K562 (cell line): ENCODE results near the gene USP32. TPM values are rescaled to one million over a fixed set of nuclear protein-coding genes. Genes with fewer than 3 reads are reported as not detected.
A peak's percentile ranks its signal among the peaks of the same experiment; 100 is the strongest.

Experiments
- ARID2 ChIP-seq: fragments of 450-650 bp; IDR thresholded peaks from 2 replicates; pipeline ENCODE4 v1.6.1; 2017; ENCODE audit warnings: antibody characterized with exemption, mild to moderate bottlenecking
- BRF2 ChIP-seq: IDR thresholded peaks from 3 replicates; pipeline ENCODE4 v1.6.1; 2011; ENCODE audit warnings: borderline replicate concordance, mild to moderate bottlenecking; ENCODE audit not compliant: insufficient read length, insufficient read depth
- CHD2 ChIP-seq: IDR thresholded peaks from 2 replicates; pipeline ENCODE4 v1.6.1; 2011; ENCODE audit warnings: low read depth, low read length
- COPS2 ChIP-seq: fragments of 450-650 bp; conservative IDR thresholded peaks from 2 replicates; pipeline ENCODE4 v1.6.1; 2016; ENCODE audit warnings: mild to moderate bottlenecking, moderate library complexity
- FOXP1 ChIP-seq: sonication (generic); formaldehyde crosslinking; IDR thresholded peaks from 2 replicates; pipeline ENCODE4 v1.8.0; 2022; ENCODE audit warnings: mild to moderate bottlenecking, missing genetic modification reagents
- HMBOX1 ChIP-seq: sonication (generic); IDR thresholded peaks from 2 replicates; pipeline ENCODE4 v1.6.1; 2016
- MTA2 ChIP-seq: fragments of 450-650 bp; IDR thresholded peaks from 2 replicates; pipeline ENCODE4 v1.6.1; 2016; ENCODE audit warnings: low read depth
- NUFIP1 ChIP-seq: fragments of 450-650 bp; IDR thresholded peaks from 2 replicates; pipeline ENCODE4 v1.6.1; 2018; ENCODE audit not compliant: partially characterized antibody
- PHB2 ChIP-seq: fragments of 450-650 bp; IDR thresholded peaks from 2 replicates; pipeline ENCODE4 v1.6.1; 2017; ENCODE audit warnings: low read depth
- PTBP1 ChIP-seq: fragments of 200-400 bp; formaldehyde crosslinking; IDR thresholded peaks from 2 replicates; pipeline ENCODE4 v1.6.1; 2017; ENCODE audit warnings: low read depth, low read length
- RFX7 ChIP-seq: fragments of 250-450 bp; sonication (Bioruptor Pico); IDR thresholded peaks from 2 replicates; pipeline ENCODE4 v1.5.1; 2021; ENCODE audit warnings: mild to moderate bottlenecking
- SRSF9 ChIP-seq: fragments of 200-400 bp; formaldehyde crosslinking; IDR thresholded peaks from 2 replicates; pipeline ENCODE4 v1.6.1; 2017; ENCODE audit warnings: low read depth, low read length, borderline replicate concordance
- STAG1 ChIP-seq: sonication (generic); formaldehyde crosslinking; IDR thresholded peaks from 2 replicates; pipeline ENCODE4 v1.5.0; 2020; ENCODE audit warnings: missing genetic modification reagents, borderline replicate concordance
- TAF7 ChIP-seq: fragments of 450-650 bp; IDR thresholded peaks from 2 replicates; pipeline ENCODE4 v1.6.1; 2016; ENCODE audit warnings: missing genetic modification characterization, missing compliant biosample characterization
- TRIM24 ChIP-seq, 2 experiments: fragments of 450-650 bp; IDR thresholded peaks; 2 replicates each; pipeline ENCODE4 v1.6.1; 2016
- ZC3H4 ChIP-seq: sonication (generic); formaldehyde crosslinking; IDR thresholded peaks from 2 replicates; pipeline ENCODE4 v1.9.0; 2021; ENCODE audit warnings: missing genetic modification reagents, borderline replicate concordance
- ZNF24 ChIP-seq: fragments of 450-650 bp; IDR thresholded peaks from 2 replicates; pipeline ENCODE4 v1.6.1; 2016
- ZNF347 ChIP-seq: fragments of 450-650 bp; formaldehyde crosslinking; IDR thresholded peaks from 2 replicates; pipeline ENCODE4 v1.4.0; 2020; ENCODE audit warnings: low read depth, mild to moderate bottlenecking, moderate library complexity
- ZNF512 ChIP-seq: IDR thresholded peaks from 2 replicates; pipeline ENCODE4 v1.6.1; 2016; ENCODE audit warnings: missing genetic modification characterization, missing compliant biosample characterization
- ZNF696 ChIP-seq: fragments of 250-450 bp; sonication (Bioruptor Pico); conservative IDR thresholded peaks from 2 replicates; pipeline ENCODE4 v1.4.0; 2020; ENCODE audit warnings: mild to moderate bottlenecking, moderate library complexity
- polyA plus RNA-seq, 8 experiments: library from polyadenylated mRNA; depleted of rRNA in 4 of 8; stranded (reverse) in 5 of 8; unstranded in 3 of 8; fragments of >200 nt; fragmentation: Nextera tagmentation in 2 of 8; fragmentation: Illumina TruSeq in 1 of 8; extraction: Ambion mirVana in 2 of 8; extraction: Trizol in 1 of 8; gene quantifications; 2 replicates each; pipeline versions ENCODE4 v1.2.1 to v1.2.3, GENCODE V29; 2011 to 2014; ENCODE audit warnings: inconsistent platforms in 1 of 8, missing spikeins in 1 of 8
- total RNA-seq, 7 experiments: library from RNA; depleted of rRNA in 6 of 7; stranded (reverse); fragments of >200 nt in 6 of 7; fragmentation: Illumina TruSeq in 2 of 7; extraction: Trizol in 2 of 7; gene quantifications; 2 replicates each; pipeline versions ENCODE4 v1.2.1 to v1.2.3, GENCODE V29; 2011 to 2021; ENCODE audit warnings: low replicate concordance in 1 of 7
- TF ChIP-seq, protein P1 (sequence below): sonication (generic); formaldehyde crosslinking; IDR thresholded peaks from 2 replicates; pipeline ENCODE4 v1.8.0; 2022; ENCODE audit warnings: mild to moderate bottlenecking, missing genetic modification reagents, borderline replicate concordance
- TF ChIP-seq, protein P2 (sequence below): sonication (generic); formaldehyde crosslinking; IDR thresholded peaks from 2 replicates; pipeline ENCODE4 v1.8.0; 2022; ENCODE audit warnings: missing genetic modification reagents, mild to moderate bottlenecking, borderline replicate concordance

Gene USP32
- total and polyA plus RNA-seq, 9 of the 15 experiments (the other 6 are each of a cell fraction or from before 2014, with no cell fraction given), result 18.0 to 69.3 (median 47.1) TPM

DNA sequence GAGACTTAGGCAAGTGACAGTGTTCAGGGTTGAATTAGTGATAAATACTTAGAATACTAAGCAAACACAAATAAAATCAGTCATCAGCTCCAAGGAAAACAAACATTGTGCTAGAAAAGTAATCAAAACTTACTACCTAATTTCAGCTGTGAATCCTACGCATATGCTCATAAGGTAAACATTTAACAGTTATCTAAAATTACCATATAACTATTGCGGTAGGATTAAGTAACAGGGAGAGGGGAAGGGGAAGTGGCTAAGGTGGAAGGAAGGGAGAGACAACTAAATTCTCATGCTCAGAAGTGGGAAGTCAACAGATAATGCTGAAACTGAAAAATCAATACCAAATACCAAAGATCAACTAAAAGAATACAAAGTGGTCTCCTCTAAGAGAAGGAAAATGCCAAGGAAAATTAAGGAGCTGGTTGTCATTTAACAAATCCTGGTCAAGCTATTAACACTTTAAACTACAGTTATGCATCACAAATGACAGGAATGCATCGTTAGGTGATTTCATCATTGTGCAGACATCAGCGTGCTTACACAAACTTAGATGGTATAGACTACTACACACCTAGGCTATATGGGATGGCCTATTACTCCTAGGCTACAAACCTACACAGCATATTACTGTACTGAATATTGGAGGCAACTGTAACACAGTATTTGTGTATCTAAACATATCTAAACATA is 20.0 kb downstream of the USP32 start (continued):
- TF ChIP-seq, protein P1, sequence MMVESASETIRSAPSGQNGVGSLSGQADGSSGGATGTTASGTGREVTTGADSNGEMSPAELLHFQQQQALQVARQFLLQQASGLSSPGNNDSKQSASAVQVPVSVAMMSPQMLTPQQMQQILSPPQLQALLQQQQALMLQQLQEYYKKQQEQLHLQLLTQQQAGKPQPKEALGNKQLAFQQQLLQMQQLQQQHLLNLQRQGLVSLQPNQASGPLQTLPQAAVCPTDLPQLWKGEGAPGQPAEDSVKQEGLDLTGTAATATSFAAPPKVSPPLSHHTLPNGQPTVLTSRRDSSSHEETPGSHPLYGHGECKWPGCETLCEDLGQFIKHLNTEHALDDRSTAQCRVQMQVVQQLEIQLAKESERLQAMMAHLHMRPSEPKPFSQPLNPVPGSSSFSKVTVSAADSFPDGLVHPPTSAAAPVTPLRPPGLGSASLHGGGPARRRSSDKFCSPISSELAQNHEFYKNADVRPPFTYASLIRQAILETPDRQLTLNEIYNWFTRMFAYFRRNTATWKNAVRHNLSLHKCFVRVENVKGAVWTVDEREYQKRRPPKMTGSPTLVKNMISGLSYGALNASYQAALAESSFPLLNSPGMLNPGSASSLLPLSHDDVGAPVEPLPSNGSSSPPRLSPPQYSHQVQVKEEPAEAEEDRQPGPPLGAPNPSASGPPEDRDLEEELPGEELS (CRISPR knock-in tag), result no peak
- TF ChIP-seq ZNF512 (no peak), FOXP1 (CRISPR knock-in tag) (no peak), ZC3H4 (no peak), ZNF24 (no peak), COPS2 (no peak), PHB2 (no peak), BRF2 (no peak), CHD2 (no peak), SRSF9 (no peak), TAF7 (tag) (no peak), RFX7 (CRISPR knock-in tag) (no peak), NUFIP1 (no peak), ZNF696 (CRISPR knock-in tag) (no peak), MTA2 (no peak), STAG1 (CRISPR knock-in tag) (no peak), PTBP1 (no peak), ZNF347 (CRISPR knock-in tag) (no peak), ARID2 (no peak), HMBOX1 (peak; percentile 50), TRIM24 (IDR thresholded peaks at IDR 0.05) (0 out of 4 replicates have a peak, but pooled peaks of 1 of the 2 experiments have one; percentile 6)
- TF ChIP-seq, protein P2, sequence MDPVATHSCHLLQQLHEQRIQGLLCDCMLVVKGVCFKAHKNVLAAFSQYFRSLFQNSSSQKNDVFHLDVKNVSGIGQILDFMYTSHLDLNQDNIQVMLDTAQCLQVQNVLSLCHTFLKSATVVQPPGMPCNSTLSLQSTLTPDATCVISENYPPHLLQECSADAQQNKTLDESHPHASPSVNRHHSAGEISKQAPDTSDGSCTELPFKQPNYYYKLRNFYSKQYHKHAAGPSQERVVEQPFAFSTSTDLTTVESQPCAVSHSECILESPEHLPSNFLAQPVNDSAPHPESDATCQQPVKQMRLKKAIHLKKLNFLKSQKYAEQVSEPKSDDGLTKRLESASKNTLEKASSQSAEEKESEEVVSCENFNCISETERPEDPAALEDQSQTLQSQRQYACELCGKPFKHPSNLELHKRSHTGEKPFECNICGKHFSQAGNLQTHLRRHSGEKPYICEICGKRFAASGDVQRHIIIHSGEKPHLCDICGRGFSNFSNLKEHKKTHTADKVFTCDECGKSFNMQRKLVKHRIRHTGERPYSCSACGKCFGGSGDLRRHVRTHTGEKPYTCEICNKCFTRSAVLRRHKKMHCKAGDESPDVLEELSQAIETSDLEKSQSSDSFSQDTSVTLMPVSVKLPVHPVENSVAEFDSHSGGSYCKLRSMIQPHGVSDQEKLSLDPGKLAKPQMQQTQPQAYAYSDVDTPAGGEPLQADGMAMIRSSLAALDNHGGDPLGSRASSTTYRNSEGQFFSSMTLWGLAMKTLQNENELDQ, result no peak
